CD4-positive, alpha-beta T cell treated with Interleukin-4 for 1 hour (primary cell): ENCODE results near the gene ADARB2.

Experiments
- DNase-seq, 2 donors: peaks; one replicate each; pipeline ENCODE4 v3.0.0-alpha.2; 2020 to 2022

The ADARB2 gene

DNA sequence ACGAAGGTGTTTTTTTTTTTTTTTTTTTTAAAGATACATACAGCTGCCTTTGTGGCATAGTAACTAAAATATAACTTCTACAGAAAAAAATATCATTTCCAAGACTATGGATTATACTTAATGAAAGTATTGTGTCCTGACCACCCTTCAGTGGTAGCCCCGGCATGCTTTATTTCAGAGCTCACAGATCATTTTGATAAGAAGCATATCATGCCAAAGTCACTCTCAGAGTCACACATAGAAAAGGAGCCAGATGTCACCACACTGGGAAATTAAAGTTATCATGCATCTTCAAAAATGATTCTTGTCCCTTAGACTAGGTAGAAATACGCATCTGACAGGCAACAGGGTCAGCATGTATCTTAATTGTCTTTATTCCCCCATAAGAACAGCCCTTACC is 3.0 kb downstream of the ADARB2 start:
- DNase-seq, result no peak

DNA sequence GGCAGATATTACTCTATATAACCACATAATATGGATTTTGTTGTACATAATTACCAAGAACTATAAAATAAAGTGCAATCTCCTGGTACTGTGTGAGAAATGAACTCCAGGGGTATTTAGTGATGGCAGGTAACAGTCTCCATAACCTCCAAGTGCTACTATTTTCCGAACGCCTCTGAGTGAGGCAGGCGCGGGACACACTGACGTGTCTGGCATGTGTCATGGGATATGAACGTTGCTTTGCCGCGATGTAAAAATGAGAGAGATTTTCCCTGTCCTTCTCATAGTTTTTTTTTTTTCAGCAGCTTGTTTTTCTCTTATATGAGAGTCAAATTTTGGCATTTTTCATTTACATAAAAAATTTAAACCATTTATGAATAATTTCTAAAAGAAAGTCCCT is 3.6 kb downstream of the ADARB2 start:
- DNase-seq, result no peak

DNA sequence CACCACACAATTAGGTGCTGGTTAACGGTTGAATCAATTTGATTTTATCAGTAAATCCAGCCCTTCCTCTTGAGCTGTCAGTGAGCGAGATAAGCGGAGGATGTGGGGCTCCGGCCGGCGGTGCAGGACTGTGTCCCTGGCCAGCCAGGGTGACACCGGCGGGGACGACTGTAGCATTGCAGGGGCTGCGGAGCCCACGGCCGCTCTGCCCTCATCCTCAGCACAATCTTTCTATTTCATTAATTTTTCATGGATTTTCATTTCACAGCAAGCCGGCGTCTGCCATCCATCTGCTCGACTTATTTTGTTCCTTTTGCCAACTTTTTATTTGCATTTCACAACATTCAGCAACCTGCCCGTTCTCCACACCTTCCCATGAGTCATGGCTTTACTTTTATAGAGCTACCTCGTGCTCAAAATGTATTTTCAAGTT is 4.7 kb downstream of the ADARB2 start:
- no peak for DNase-seq

DNA sequence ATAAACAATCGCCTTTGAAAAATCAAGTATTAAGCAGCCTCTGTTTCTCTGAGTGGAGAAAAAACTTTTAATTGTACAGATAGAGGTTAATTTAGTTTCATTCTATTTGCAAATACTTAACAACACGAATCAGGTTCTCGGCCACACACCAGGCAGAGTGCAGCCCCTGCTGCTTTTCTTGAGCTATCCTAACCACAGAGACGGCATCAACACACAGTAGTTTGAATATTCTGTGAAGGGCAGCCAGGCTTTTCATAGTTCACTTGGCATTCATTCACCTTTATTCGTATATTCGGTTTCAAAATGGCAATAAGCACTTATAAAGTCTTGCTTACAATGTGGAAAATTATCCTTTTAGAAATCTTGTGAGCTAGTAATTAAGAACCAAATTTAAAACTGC is 5.7 kb downstream of the ADARB2 start:
- no peak for DNase-seq

DNA sequence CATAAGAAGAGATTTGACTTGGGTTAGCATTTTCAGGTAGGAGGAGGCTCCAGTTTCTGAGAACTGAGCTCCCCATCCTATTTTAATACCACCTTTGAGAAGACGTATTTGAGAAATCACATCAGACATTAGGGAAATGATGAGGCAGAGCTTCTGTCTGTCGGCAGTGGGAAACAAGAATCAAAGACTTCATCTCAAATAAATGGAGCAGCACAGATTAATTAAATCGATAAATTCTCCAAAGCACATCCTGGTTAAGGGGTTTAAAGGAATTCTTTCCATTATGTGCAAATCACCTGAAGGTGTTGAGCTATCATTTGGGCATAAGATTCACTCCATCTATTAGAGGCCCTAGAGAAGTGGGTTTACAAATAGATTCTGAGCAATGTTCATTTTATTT is 7.6 kb downstream of the ADARB2 start:
- no peak for DNase-seq

DNA sequence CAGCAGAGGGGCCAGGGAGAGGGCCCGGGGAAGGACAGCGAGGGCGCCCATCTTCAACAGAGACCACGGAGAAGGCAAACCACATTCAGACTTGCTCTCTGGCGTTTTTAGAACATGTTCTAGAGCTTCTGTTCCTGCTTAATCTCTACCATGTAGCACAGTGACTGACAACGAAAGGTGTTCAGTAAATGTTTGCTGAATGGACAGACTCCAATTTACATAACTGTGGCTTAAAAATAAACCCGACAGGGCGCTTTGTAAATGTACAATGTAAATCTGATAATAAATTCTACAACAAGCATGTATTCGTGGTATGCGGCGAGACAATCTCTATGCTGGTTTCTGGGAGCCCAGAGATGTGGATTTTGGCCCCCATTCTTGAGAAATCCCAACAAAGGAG is 10.5 kb downstream of the ADARB2 start:
- DNase-seq, result no peak

DNA sequence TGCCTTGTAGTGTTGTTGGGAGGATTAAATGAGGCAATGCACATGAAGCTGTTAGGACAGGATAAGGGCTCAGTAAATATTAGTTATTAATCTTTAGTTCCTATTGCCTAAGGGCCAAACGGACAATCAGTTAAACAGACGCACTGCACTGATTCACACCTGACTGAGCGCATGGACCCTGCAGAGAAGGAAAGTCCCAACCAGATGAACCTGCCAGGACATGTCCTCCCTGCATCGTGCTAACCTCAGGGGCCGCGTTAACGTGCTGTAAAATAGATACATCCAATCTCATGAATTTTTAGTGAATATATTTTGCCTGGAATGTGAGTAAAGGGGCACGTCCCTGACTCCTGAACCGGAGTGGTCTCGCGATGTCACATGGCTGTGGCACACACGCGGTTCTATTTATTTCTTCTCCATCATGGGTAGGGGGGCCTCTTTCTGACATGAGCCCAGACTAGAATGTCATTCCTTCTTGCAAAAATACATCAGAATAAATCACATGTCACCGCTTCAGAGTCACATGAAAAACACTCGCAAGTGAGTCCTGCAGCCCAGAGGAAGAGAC is 12.3 kb downstream of the ADARB2 start:
- no peak for DNase-seq

DNA sequence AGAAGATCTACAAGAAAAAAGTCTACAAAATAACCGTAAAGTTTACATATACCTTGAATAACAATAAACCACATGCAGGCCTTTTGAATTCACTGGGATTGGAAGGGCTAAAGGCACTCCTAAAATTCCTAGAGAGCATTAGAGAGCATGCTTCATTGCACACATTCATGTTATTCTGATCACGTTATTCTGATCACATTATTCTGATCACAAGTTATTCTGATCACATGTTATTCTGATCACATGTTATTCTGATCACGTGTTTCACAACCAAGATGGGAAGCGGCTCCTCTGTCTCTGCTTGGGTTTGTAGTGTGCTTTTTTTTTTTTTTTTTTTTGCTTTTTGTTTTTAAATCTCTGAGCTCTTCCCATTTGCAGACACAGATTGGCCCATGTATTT is 20.5 kb downstream of the ADARB2 start:
- DNase-seq, result no peak

DNA sequence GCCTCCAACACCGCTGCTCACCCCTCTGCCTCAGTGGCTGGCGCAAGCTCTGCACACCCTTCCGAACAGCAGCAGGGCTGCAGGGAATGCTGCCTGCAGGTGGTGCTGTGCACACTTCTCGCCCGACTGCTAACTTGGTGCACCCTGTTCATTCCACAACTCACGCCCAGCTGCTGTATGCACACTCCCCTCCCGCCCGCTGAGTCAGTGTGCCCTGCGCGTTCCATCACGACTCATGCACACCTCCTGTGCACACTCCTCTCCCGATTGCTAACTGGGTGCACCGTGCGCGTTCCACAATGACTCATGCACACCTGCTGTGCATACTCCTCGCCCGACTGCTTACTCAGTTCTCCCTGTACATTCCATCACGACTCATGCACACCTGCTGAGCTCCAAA is 21.5 kb downstream of the ADARB2 start:
- DNase-seq, result no peak

DNA sequence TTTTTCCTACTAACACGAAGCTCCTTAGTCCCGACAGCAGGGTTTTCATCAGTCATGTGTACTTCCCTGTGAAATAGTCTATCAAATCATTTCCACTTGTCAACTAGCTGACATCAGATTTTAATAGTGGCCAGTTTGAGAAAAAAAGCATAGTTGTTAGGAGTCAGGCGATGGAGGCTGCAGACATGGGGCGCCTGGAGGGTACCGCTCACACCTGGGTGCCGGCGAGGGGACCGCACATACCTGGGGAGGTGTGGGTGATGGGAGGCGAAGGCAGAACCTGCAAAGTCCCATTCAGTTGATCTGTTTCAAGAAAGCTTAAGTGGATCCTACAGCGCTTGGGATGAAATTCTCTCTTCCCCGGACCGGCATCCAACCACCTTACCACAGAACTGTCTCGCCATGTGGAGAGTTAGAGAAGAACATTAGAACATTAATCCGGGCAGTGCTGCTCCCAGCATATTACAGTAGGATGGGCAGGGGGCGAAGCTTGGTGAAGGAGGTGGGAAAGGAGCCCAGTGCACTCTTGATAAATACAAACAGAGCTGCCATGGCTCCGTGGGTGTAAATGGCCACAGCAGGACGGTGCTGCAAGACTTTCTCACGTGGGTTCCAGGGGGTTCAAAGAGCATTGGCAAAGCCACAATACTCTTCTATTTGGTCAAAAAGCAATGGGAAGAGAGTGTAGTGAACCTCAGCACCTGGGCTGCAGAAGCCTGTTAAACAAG is 24.2 kb downstream of the ADARB2 start:
- DNase-seq, result no peak

DNA sequence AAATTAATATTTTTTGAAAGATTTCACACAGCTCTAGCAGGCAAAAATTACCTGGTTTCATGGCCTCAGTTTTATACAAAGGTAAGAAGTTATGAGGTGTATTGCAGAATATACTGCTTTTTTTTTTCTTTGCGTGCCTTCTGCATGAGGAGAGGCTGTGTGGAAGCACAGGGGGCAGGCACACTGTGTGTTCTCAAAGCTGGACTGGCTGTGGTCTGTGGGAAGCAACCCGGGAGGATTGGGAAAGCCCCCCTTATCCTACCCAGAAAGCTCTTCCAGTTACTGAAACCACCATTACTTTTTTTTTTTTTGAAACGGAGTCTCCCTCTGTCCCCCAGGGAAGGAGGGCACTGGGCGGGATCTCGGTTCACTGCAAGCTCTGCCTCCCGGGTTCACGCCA is 25.0 kb downstream of the ADARB2 start:
- DNase-seq, result no peak

DNA sequence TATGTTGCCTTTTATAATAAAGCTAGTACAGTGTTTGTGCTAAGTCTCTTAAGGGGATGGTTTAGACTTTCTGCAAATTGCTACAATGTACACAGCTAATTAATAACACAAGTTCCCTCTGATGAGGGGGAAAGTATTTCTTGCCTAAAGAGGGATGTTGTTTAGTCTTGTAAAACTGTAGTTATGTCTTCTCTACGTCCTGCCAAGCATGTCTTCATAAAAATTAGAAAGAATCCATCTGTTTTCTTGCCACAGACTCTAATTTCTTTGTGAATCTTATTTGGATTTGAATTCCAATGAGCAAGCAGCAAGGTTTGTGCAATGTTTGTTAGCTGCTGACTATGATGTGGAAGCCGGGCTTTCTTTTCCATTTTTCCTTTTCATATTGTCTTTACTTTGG is 28.2 kb downstream of the ADARB2 start:
- DNase-seq, result no peak

DNA sequence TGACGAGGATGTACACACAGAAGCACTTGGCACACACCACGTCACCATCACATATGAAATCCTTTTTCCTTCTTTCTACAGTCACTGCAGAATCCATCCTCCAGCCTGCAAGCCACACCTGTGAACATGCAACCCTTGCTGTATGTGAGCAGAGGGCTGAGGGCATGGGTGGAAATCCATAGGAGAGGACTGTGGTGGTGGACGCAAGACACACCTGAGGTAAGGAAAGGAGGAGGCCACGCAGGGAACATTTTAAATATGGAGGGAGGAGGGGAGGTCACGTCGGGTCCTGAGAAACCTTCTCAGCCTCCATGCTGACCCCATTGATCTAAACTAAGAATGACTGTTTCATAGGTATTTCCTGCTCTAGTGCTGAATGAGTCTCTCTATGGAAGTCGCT is 28.6 kb downstream of the ADARB2 start:
- DNase-seq, result no peak

DNA sequence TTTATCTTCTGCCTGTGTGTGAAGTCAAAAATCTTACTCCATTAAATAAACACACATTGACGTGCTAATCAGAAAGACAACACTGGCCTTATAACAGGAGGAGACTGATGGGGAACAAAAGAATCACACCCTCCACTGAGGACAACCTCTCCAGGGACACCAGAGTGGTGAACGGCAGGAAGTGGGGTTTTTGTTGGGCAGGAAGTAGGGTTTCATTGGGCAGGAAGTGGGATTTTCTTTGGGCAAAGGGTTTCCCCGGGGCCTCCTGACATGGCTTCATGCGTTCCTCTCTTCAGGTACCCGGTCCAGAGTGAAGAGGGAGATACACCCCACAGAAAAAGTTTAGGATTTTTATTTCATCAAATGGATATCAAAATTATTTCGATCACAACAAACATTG is 30.6 kb downstream of the ADARB2 start:
- DNase-seq, result peak in 1 of 2 donors; percentile 6

DNA sequence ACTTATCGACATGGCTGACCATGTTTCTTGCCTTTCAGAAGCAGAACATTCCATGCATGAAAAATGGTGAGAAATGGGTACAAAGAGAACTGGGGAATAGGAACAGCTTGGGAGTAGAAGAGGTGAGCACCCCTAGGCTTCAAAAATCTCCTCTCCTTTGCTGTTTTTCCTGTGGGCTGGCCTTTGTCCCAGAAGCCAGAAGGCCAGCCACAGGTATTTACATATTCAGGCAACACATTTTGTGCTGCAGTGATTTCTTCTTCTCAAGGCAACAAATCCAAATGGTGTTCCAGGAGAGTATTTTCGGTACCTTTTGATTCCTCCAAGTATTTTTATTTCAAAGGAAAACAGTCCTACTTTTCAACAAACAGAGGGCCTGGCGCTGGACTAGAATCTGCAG is 31.1 kb downstream of the ADARB2 start:
- DNase-seq, result no peak

DNA sequence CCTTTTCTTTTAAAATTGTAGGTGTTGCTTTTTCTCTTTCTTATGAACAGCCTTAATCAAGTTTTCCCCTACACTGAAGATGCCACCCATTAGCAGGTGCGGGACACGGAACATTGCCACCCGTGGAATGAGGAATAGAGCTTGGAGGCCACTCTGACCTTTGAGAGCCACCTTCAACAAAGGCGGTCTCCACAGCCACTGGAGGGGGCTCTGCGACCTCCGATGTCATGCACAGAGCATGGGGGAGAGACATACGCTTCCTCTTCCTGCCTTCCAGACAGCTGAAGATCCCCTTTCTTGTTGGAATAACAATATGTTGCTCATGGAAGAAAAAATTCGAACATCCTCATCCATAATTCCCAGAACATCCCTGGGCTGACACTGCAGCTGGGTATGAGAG is 39.1 kb downstream of the ADARB2 start:
- no peak for DNase-seq

DNA sequence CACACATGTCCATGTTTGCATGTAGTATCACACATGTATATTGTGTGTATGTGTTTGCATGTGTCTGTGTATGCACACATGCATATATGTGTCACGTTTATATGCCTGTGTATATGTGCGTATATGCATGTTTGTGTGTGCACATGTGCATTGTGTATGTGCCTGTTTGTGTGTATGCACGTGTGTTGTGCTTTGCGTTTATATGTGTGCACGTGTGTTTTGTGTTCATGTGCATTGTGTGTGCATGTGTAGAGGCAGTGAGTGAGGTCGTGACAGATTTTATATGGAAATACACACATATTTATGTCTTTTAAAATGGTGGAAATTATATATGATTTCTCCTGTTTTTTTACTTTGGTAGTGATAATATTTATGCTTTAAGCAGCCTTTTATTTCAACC is 41.2 kb downstream of the ADARB2 start:
- DNase-seq, result no peak

DNA sequence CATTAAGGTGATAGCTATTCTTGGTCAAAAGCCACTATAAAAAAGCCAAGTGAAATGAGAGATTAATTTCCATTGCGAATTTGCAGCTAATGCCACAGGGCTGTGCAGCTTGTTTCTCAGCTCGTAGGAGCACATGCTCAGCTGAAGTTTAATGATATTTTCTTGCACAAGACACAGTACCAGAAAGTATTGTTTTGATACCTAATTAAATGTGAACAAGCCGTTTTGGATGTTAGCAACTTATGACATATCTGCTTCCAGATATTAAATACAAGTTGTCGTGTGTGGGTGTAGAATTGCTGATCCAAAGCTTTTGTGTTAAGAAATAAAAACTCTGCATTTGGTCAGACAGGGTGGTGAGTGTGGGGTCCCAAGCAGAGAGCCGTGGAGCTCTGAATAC is 47.2 kb downstream of the ADARB2 start:
- DNase-seq, result no peak

DNA sequence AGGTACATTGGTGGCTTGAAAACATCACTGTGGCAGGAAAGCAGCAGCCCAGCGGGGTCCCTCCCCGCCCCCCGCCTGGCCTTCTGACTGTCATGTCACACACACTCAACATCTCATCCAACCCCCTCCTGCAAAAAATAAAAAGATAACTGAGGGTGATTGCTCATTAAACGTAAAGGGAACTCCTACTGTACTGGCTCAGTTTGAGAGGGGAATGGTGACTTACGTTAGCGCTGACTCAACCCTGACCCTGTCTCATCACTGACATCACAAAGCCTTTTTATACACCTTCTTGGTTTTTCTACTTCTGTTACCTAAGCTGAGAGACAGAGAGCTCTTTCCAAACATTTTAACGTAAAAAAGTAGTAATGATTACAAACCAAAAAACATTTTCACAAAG is 48.8 kb downstream of the ADARB2 start:
- no peak for DNase-seq

DNA sequence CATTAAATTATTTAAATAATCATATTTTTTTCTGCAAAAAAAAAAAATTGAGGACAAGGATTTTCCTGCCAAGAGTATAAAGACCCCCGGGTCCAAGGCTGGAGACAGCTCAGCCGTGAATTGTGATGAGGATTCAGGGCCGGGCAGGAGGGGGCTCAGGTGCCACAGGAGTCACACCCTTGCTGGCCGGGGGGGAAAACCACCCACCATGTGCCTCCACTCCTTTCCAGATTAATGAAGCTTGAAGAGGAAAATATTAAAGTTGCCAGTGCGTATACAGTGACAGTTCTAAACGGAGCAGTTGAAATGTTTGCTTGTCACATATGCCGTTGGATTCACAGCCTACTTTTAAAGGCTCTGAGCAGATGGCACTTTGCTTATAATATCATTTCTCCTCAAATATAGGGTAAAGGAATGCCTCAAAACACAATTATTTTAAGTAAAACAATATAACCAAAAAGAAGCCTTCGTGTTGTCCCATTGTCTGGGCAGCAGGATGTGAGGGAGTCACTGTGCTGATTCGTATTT is 49.6 kb downstream of the ADARB2 start:
- DNase-seq, result no peak

DNA sequence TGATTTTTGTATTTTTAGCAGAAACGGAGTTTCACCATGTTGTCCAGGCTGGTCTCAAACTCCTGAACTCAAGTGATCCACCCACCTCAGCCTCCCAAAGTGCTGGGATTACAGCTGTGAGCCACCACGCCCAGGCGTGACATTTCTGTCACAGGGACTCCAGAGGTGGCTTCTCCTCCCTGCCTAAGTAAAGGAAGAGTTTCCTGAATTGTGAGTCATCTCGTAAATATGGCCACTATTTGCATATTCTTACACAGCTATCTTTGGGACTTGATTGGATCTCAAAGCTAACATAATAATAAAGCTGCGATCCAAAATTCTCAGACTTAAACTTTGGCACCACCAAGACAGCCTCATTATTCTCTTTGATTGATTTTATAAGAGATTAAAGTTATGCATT is 50.1 kb downstream of the ADARB2 start:
- no peak for DNase-seq

DNA sequence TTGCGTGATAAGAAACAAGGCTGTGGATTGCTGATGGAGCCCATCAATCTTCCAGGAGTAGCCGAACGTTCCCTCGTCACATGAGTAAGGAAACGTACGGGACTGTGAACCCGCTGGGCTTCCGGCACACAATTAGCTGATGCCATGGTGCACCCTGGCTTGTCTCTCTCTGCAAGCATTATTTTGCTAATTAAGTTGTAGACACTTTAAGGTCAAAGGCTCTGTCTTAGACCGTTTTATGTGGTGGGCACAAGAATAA is 50.9 kb downstream of the ADARB2 start:
- DNase-seq, result no peak

DNA sequence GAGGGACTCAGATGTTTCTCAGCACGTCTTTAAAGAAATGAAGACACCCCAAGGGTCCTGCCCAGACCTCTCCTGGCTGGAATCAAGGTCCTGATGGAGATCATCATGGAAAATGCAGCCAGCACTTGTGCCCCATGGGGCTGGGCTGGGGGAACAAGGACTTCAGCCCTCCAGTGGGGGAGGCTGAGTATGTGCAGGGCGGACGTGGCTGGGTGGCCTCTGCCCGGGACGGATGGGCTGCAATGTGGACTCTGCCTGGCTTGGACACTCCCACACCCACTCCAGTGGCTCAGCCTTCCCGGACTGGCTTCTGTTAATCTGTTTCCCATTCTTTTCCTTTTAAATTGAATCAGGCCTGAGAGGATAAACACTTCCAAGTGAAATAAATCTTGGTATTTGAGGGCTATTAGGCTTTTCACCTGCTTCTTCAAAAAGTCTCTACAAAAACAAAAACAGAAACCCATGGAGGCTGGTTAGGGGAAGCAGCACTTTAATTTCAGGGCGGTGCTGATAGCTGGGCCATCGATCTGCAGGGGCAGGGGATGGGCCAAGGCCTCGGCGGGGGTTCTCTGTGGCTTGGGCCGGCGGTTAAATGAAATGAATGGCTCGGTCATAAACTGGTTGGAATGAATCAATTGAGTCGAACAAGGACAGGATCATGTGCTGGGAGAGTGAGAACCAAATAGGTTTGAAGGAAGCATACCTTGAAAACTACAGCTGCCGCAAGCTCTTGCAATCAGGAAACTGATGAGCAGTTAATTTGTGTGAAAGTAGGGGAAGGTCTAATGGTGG is 51.4 kb downstream of the ADARB2 start:
- no peak for DNase-seq

DNA sequence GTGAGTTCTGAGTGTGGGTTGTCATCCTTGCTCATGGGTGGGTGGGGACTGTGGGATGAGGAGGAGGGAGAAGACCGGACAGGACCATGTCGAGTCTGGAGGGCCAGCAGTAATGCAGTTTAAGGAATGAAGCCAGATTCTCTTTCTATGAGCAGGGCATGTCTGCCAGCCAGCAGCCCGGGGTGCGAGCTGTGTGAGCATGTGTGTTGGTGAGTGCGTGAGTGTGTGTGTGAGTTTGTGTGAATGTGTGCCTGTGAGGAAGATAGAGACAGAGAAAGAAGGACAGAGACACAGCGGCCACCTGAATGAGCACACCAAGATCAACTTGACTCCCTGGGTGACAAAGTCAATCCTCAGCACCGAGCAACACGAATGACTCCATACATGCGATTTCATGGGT is 52.3 kb downstream of the ADARB2 start:
- no peak for DNase-seq
